Natural killer cell (primary cell): ENCODE data around the gene TMEM135. TPM values are rescaled to one million over a fixed set of nuclear protein-coding genes. Genes with fewer than 3 reads are reported as not detected.

Experiments used
- ATAC-seq, 3 donors: fragments of 150-1000 bp in 2 of 3; fragments of 200-7000 bp in 1 of 3; cut with Tn5 transposase; 1 replicate in 1 of 3; 2 replicates in 2 of 3; pipeline ENCODE4 v1.10.0; 2021; ENCODE audit warnings: mild to moderate bottlenecking in 2 of 3, moderate library complexity in 2 of 3
- DNase-seq, 2 donors: peaks; one replicate each; pipeline versions ENCODE4 v3.0.0 to v3.0.0-alpha.2; 2013 to 2021; ENCODE audit warnings: mixed read lengths in 1 of 2
- H3K27ac ChIP-seq: one replicate; pipeline ENCODE4 v1.5.1; 2013; ENCODE audit warnings: mild to moderate bottlenecking, low read length
- H3K27me3 ChIP-seq: one replicate; pipeline ENCODE4 v1.6.1; 2013; ENCODE audit warnings: low read length; ENCODE audit not compliant: control insufficient read depth, insufficient read depth
- H3K36me3 ChIP-seq: one replicate; pipeline ENCODE4 v1.6.1; 2013; ENCODE audit warnings: low read length; ENCODE audit not compliant: control insufficient read depth, insufficient read depth
- H3K4me1 ChIP-seq: one replicate; pipeline ENCODE4 v1.6.1; 2013; ENCODE audit warnings: low read length; ENCODE audit not compliant: control insufficient read depth, insufficient read depth
- H3K4me3 ChIP-seq: one replicate; pipeline ENCODE4 v1.5.1; 2013; ENCODE audit warnings: low read length
- H3K9me3 ChIP-seq: one replicate; pipeline ENCODE4 v1.6.1; 2013; ENCODE audit warnings: low read length; ENCODE audit not compliant: control insufficient read depth, insufficient read depth
- H3K27ac Mint-ChIP-seq, 2 donors: one replicate each; pipeline ENCODE4 v1.8.0; 2022; ENCODE audit warnings: mild to moderate bottlenecking in 2 of 2, mixed read lengths in 2 of 2, moderate library complexity in 1 of 2
- H3K27me3 Mint-ChIP-seq, 2 donors: one replicate each; pipeline ENCODE4 v1.8.0; 2022; ENCODE audit warnings: low read depth in 2 of 2, mixed read lengths in 2 of 2
- H3K36me3 Mint-ChIP-seq: one replicate; pipeline ENCODE4 v1.8.0; 2022; ENCODE audit warnings: mixed read lengths
- H3K4me1 Mint-ChIP-seq, 2 donors: one replicate each; pipeline ENCODE4 v1.8.0; 2022; ENCODE audit warnings: mixed read lengths in 2 of 2
- H3K4me3 Mint-ChIP-seq: one replicate; pipeline ENCODE4 v1.8.0; 2022; ENCODE audit warnings: mild to moderate bottlenecking, moderate library complexity, mixed read lengths
- H3K9me3 Mint-ChIP-seq, 2 donors: one replicate each; pipeline ENCODE4 v1.8.0; 2022; ENCODE audit warnings: mixed read lengths in 2 of 2
- CTCF ChIP-seq: fragments of 200-600 bp; IDR thresholded peaks from one replicate; pipeline ENCODE4 v1.8.0; 2022; ENCODE audit warnings: antibody characterized with exemption
- WGBS: methylation state at CpG from one replicate; pipeline ENCODE4 v1.1.7; 2013; ENCODE audit warnings: missing lambda C conversion rate; ENCODE audit not compliant: insufficient coverage; 5-methylcytosine and 5-hydroxymethylcytosine counted together
- intact Hi-C: fragments of 100-400 bp; cut with micrococcal nuclease; formaldehyde crosslinking; loops from one replicate; pipeline ENCODE4 v1.14.2; 2022
- total RNA-seq, 4 donors: library from RNA; stranded (reverse); fragments of 120-200 nt in 1 of 4; gene quantifications; one replicate each; pipeline versions ENCODE4 v1.2.3 to v1.2.4, GENCODE V29; 2013 to 2022

The TMEM135 gene
- total RNA-seq, 3 donors from 2014 or later (not counting 1 experiment from before 2014, with no cell fraction given), result 18.8 to 42.0 (median 36.1) TPM

DNA sequence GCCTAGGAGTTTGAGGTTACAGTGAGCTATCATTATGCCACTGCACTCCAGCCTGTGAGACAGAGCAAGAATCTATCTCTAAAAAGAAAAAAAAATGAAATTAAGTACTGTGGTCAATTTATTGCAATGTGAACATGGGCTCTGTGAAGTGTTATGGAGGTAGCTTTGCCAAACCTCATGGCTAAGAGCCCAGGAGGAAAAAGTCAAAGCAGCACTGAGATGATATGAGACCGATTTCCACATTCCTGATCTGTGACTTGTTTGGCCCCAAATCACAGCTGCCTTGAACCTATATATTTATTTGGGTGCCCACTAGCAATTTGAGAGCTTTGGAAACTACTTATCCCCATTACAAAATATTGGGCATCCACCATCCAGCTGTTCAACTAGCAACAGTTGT lies 29.8 kb upstream of the TMEM135 start:
- Mint-ChIP-seq H3K4me3 (no peak overlapping the region), H3K9me3 (no peaks in the 10 kb centered on the region), H3K4me1 (no peaks in the 10 kb centered on the region), H3K36me3 (no peaks in the 10 kb centered on the region), H3K27me3 (peaks cover 0 to 3% of the 10 kb centered on the region in 2 donors), H3K27ac (no peak overlapping the region)
- Histone ChIP-seq H3K9me3 (no peaks in the 10 kb centered on the region), H3K4me1 (no peaks in the 10 kb centered on the region), H3K4me3 (no peak overlapping the region), H3K36me3 (no peaks in the 10 kb centered on the region), H3K27ac (no peak overlapping the region), H3K27me3 (no peaks in the 10 kb centered on the region)
- ATAC-seq (no peak), DNase-seq (no peak)
- no peak for TF ChIP-seq CTCF
- intact Hi-C loops, result no loop called here
- WGBS, result 100% methylated on average over 1 of the region's 1 CpG

- Histone ChIP-seq H3K36me3 (no peaks in the 10 kb centered on the region), H3K27ac (no peak overlapping the region), H3K4me1 (no peaks in the 10 kb centered on the region), H3K27me3 (no peaks in the 10 kb centered on the region), H3K9me3 (no peaks in the 10 kb centered on the region), H3K4me3 (no peak overlapping the region)
- H3K9me3 Mint-ChIP-seq, result no peaks in the 10 kb centered on the region
- H3K4me3 Mint-ChIP-seq, result no peak overlapping the region
- intact Hi-C loops, result no loop called here
- DNase-seq, result no peak
- no peaks in the 10 kb centered on the region for H3K4me1 Mint-ChIP-seq
- no peaks in the 10 kb centered on the region for H3K36me3 Mint-ChIP-seq
- WGBS, result 78% methylated on average over 1 of the region's 1 CpG
- no peaks in the 10 kb centered on the region for H3K27me3 Mint-ChIP-seq
- ATAC-seq, result no peak
- TF ChIP-seq CTCF, result no peak
- no peak overlapping the region for H3K27ac Mint-ChIP-seq
These were observed 25.6 kb upstream of the TMEM135 start for GRCh38 chr11:87012089-87012488.

GRCh38 chr11:87012673-87013072 lies 25.1 kb upstream of the TMEM135 start:
- no peak overlapping the region for H3K27ac ChIP-seq
- no peaks in the 10 kb centered on the region for H3K9me3 ChIP-seq
- no peaks in the 10 kb centered on the region for H3K36me3 ChIP-seq
- Mint-ChIP-seq H3K27me3 (no peaks in the 10 kb centered on the region), H3K36me3 (no peaks in the 10 kb centered on the region), H3K27ac (no peak overlapping the region), H3K4me3 (no peak overlapping the region), H3K4me1 (peaks cover under 1 to 1% of the 10 kb centered on the region in 2 donors), H3K9me3 (no peaks in the 10 kb centered on the region)
- intact Hi-C loops, result no loop called here
- WGBS, result 21% methylated on average over 1 of the region's 1 CpG
- no peak for TF ChIP-seq CTCF
- H3K4me1 ChIP-seq, result no peaks in the 10 kb centered on the region
- H3K4me3 ChIP-seq, result no peak overlapping the region
- DNase-seq (no peak), ATAC-seq (no peak)
- no peaks in the 10 kb centered on the region for H3K27me3 ChIP-seq
